CD14-positive monocyte (primary cell): ENCODE measurements around the gene CR1L. TPM values are rescaled to one million over a fixed set of nuclear protein-coding genes. Genes with fewer than 3 reads are reported as not detected.
"Not testable (repeated sequence)": the region's sequence is repeated elsewhere in the genome, so short reads cannot be mapped to it uniquely, and the experiment has no call there.

ENCODE experiments used
- DNase-seq, 3 donors: peaks; one replicate each; pipeline ENCODE4 v3.0.0-alpha.2; 2011 to 2022
- H2AFZ ChIP-seq: 2 replicates; pipeline ENCODE4 v1.6.0; 2012; ENCODE audit warnings: mild to moderate bottlenecking, low read depth, low read length, inconsistent platforms; ENCODE audit not compliant: insufficient read depth, poor library complexity, severe bottlenecking
- H3K27ac ChIP-seq, 2 donors: 1 replicate in 1 of 2; 2 replicates in 1 of 2; pipeline ENCODE4 v1.5.1; 2012 to 2013; ENCODE audit warnings: low read length in 2 of 2, control low read depth in 1 of 2, inconsistent platforms in 1 of 2, low read depth in 1 of 2, mild to moderate bottlenecking in 1 of 2
- H3K27me3 ChIP-seq, 2 donors: one replicate each; pipeline versions ENCODE4 v1.6.0 to v1.6.1; 2011 to 2013; ENCODE audit warnings: low read length in 2 of 2; ENCODE audit not compliant: control insufficient read depth in 2 of 2, insufficient read depth in 2 of 2
- H3K36me3 ChIP-seq, 2 donors: replicated peaks in 1 of 2; 1 replicate in 1 of 2; 2 replicates in 1 of 2; pipeline versions ENCODE4 v1.5.1 to v1.6.1; 2012 to 2013; ENCODE audit warnings: low read length in 2 of 2, control low read depth in 1 of 2, inconsistent platforms in 1 of 2, mild to moderate bottlenecking in 1 of 2; ENCODE audit not compliant: insufficient read depth in 2 of 2, control insufficient read depth in 1 of 2
- H3K4me1 ChIP-seq, 2 donors: 1 replicate in 1 of 2; 2 replicates in 1 of 2; pipeline versions ENCODE4 v1.5.1 to v1.6.1; 2012 to 2013; ENCODE audit warnings: low read length in 2 of 2, control low read depth in 1 of 2, inconsistent platforms in 1 of 2, mild to moderate bottlenecking in 1 of 2, moderate library complexity in 1 of 2; ENCODE audit not compliant: insufficient read depth in 2 of 2, control insufficient read depth in 1 of 2
- H3K4me2 ChIP-seq: replicated peaks from 2 replicates; pipeline ENCODE3; 2012; ENCODE audit warnings: low read length, moderate library complexity, mild to moderate bottlenecking; ENCODE audit not compliant: poor library complexity, severe bottlenecking; ENCODE audit errors: extremely low read depth
- H3K4me3 ChIP-seq, 3 experiments: fragments of 200-600 bp in 1 of 3; sonication (generic) in 1 of 3; replicated peaks in 1 of 3; 1 replicate in 2 of 3; 2 replicates in 1 of 3; pipeline ENCODE4 v1.5.1; 2011 to 2013; ENCODE audit warnings: low read length in 3 of 3, mild to moderate bottlenecking in 3 of 3, control low read depth in 2 of 3, low read depth in 2 of 3, inconsistent platforms in 1 of 3, moderate library complexity in 1 of 3
- H3K79me2 ChIP-seq: 2 replicates; pipeline ENCODE4 v1.6.0; 2012; ENCODE audit warnings: mild to moderate bottlenecking, control low read depth, inconsistent platforms, low read length, moderate library complexity; ENCODE audit not compliant: insufficient read depth
- H3K9ac ChIP-seq: 2 replicates; pipeline ENCODE4 v1.6.0; 2017; ENCODE audit warnings: low read length, mild to moderate bottlenecking; ENCODE audit not compliant: insufficient read depth, poor library complexity, severe bottlenecking
- H3K9me3 ChIP-seq, 2 donors: replicated peaks in 1 of 2; 1 replicate in 1 of 2; 2 replicates in 1 of 2; pipeline versions ENCODE4 v1.5.1 to v1.6.1; 2012 to 2013; ENCODE audit warnings: low read length in 2 of 2, control low read depth in 1 of 2; ENCODE audit not compliant: control insufficient read depth in 1 of 2, insufficient read depth in 1 of 2
- H4K20me1 ChIP-seq: 2 replicates; pipeline ENCODE4 v1.6.0; 2012; ENCODE audit warnings: mild to moderate bottlenecking, low read length, control low read depth, moderate library complexity; ENCODE audit not compliant: insufficient read depth
- H3K27ac Mint-ChIP-seq, 7 donors: one replicate each; pipeline ENCODE4 v1.8.0; 2020; ENCODE audit warnings: mild to moderate bottlenecking in 7 of 7, mixed read lengths in 7 of 7, moderate library complexity in 6 of 7, inconsistent platforms in 2 of 7
- H3K27me3 Mint-ChIP-seq, 3 donors: one replicate each; pipeline ENCODE4 v1.8.0; 2021 to 2022; ENCODE audit warnings: low read depth in 3 of 3, mild to moderate bottlenecking in 3 of 3, mixed read lengths in 3 of 3, moderate library complexity in 3 of 3, inconsistent platforms in 1 of 3
- H3K36me3 Mint-ChIP-seq, 2 donors: one replicate each; pipeline ENCODE4 v1.8.0; 2020; ENCODE audit warnings: mixed read lengths in 2 of 2, inconsistent platforms in 1 of 2, mild to moderate bottlenecking in 1 of 2
- H3K4me1 Mint-ChIP-seq: one replicate; pipeline ENCODE4 v1.8.0; 2020; ENCODE audit warnings: mild to moderate bottlenecking, mixed read lengths
- H3K4me3 Mint-ChIP-seq, 2 donors: one replicate each; pipeline ENCODE4 v1.8.0; 2020; ENCODE audit warnings: mild to moderate bottlenecking in 2 of 2, mixed read lengths in 2 of 2, moderate library complexity in 1 of 2
- H3K9me3 Mint-ChIP-seq, 7 donors: one replicate each; pipeline ENCODE4 v1.8.0; 2020 to 2022; ENCODE audit warnings: mixed read lengths in 7 of 7, mild to moderate bottlenecking in 6 of 7, moderate library complexity in 6 of 7, inconsistent platforms in 2 of 7
- CTCF ChIP-seq: fragments of 200-600 bp; IDR thresholded peaks from one replicate; pipeline ENCODE4 v1.8.0; 2022; ENCODE audit warnings: antibody characterized with exemption, mild to moderate bottlenecking
- whole genome bisulfite sequencing: methylation state at CpG from one replicate; pipeline ENCODE4 v1.1.5; 2013; ENCODE audit warnings: missing lambda C conversion rate; ENCODE audit not compliant: insufficient coverage; 5-methylcytosine and 5-hydroxymethylcytosine counted together
- intact Hi-C, 2 donors: fragments of 100-400 bp; cut with micrococcal nuclease; formaldehyde crosslinking; loops; one replicate each; pipeline versions ENCODE4 v1.15.0 to v1.15.1; 2023
- polyA plus RNA-seq, 3 donors: library from polyadenylated mRNA; depleted of rRNA in 1 of 3; unstranded in 2 of 3; stranded (reverse) in 1 of 3; fragments of 300-500 nt in 2 of 3; fragments of >200 nt in 1 of 3; fragmentation: Illumina TruSeq in 2 of 3; gene quantifications; 1 replicate in 2 of 3; 2 replicates in 1 of 3; pipeline ENCODE4 v1.2.3, GENCODE V29; 2012 to 2021

Gene CR1L
- polyA plus RNA-seq, 3 donors = 0.49 TPM; not detected in 2

DNA sequence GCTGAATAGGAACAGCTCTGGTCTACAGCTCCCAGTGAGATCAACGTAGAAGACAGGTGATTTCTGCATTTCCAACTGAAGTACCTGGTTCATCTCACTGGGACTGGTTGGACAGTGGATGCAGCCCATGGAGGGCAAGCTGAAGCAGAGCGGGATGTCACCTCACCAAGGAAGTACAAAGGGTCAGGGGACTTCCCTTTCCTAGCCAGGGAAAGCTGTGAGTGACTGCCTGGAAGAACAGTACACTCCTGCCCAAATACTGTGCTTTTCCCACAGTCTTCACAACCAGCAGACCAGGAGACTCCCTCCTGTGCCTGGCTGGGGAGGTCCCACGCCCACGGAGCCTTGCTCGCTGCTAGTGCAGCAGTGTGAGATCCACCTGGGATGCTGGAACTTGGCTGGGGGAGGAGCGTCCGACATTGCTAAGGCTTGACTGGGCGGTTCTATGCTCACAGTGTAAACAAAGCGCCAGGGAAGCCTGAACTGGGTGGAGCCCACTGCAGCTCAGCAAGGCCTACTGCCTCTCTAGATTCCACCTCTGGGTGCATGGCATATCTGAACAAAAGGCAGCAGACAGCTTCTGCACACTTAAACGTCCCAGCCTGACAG lies 14.7 kb downstream of the CR1L start:
- Mint-ChIP-seq H3K27ac (no peak overlapping the region), H3K9me3 (peaks cover 3 to 14% (median 8%) of the 10 kb centered on the region in 7 donors), H3K4me3 (no peak overlapping the region), H3K27me3 (peaks cover 0 to 11% (median 1%) of the 10 kb centered on the region in 3 donors), H3K4me1 (no peaks in the 10 kb centered on the region), H3K36me3 (no peaks in the 10 kb centered on the region)
- Histone ChIP-seq H3K27ac (no peak overlapping the region), H3K4me1 (no peaks in the 10 kb centered on the region), H3K36me3 (no peaks in the 10 kb centered on the region), H3K4me2 (no peak overlapping the region), H3K79me2 (no peaks in the 10 kb centered on the region), H4K20me1 (no peaks in the 10 kb centered on the region), H3K4me3 (no peak overlapping the region), H3K27me3 (no peaks in the 10 kb centered on the region), H2AFZ (no peak overlapping the region), H3K9ac (no peak overlapping the region), H3K9me3 (no peaks in the 10 kb centered on the region)
- WGBS = 80% methylated on average over 8 of the region's 10 CpGs
- intact Hi-C loops = no loop called here
- no peak for DNase-seq
- no peak for TF ChIP-seq CTCF

DNA sequence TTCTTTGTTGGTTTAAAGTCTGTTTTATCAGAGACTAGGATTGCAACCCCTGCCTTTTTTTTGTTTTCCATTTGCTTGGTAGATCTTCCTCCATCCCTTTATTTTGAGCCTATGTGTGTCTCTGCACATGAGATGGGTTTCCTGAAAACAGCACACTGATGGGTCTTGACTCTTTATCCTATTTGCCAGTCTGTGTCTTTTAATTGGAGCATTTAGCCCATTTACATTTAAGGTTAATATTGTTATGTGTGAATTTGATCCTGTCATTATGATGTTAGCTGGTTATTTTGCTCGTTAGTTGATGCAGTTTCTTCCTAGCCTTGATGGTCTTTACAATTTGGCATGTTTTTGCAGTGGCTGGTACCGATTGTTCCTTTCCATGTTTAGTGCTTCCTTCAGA lies 16.5 kb downstream of the CR1L start:
- H3K27me3 ChIP-seq, intact Hi-C loops, H2AFZ ChIP-seq, H3K27ac Mint-ChIP-seq, H3K4me2 ChIP-seq, H3K4me3 Mint-ChIP-seq, H3K9me3 ChIP-seq, H3K4me3 ChIP-seq, H3K27ac ChIP-seq, DNase-seq, H4K20me1 ChIP-seq, H3K79me2 ChIP-seq, H3K4me1 Mint-ChIP-seq, H3K36me3 Mint-ChIP-seq, H3K4me1 ChIP-seq, H3K36me3 ChIP-seq, H3K9ac ChIP-seq: not testable (repeated sequence)
- H3K9me3 Mint-ChIP-seq = peaks cover 3 to 19% (median 11%) of the 10 kb centered on the region in 7 donors
- no CpG with 5 or more reads among the region's 2 CpGs for WGBS
- H3K27me3 Mint-ChIP-seq = peaks cover 1 to 11% (median 3%) of the 10 kb centered on the region in 3 donors
